LNCaP clone FGC (cell line): Measurements from ENCODE around the gene KCNN3.
A peak's percentile ranks its signal among the peaks of the same experiment; 100 is the strongest.

ENCODE experiments used
- DNase-seq: peaks from one replicate; pipeline ENCODE4 v3.0.0-alpha.2; 2011; ENCODE audit warnings: low read depth
- H3K4me3 ChIP-seq: 2 replicates; pipeline ENCODE4 v1.5.1; 2011; ENCODE audit warnings: mild to moderate bottlenecking, low read depth, low read length, control low read depth
- CTCF ChIP-seq: IDR thresholded peaks from 2 replicates; pipeline ENCODE4 v1.5.1; 2012; ENCODE audit warnings: mild to moderate bottlenecking; ENCODE audit not compliant: control insufficient read depth, insufficient read depth; ENCODE audit errors: extremely low read depth

Gene KCNN3

GRCh38 chr1:154666051-154666790, 203.9 kb downstream of the KCNN3 start:
- no peak for DNase-seq

DNA sequence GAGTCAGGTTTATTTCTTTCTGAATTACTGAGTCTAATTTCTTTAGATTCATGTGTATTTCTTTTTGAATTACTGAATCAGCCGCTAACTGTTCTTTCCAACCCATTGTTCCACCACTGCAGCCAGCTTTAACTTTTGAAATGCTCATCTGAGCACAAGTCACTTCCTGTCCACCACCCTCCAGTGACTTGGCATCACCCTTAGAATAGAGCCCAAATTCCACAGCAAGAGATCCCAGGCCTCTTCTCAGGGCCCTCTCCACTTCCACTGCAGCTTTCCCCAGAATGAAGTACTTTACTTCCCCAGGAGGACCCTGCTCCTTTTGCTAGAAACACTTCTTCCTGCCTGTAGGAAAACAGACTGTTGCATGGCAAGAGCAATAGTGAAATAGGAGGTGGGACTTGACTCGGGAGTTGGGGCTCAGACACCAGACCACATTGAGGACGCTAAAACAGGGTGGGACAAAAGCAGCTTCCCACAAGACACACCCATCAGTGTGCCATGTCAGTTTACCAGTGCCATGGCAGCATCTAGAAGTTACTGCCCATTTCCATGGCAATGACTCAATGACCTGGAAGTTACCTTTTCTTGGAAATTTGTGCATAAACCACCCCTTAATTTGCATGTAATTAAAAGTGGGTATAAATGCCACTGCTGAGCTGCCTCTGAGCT, 205.6 kb downstream of the KCNN3 start:
- DNase-seq: no peak
- no peak for TF ChIP-seq CTCF
- no peak overlapping the region for H3K4me3 ChIP-seq

More at GRCh38 chr1:154666051-154666790, 203.9 kb downstream of the KCNN3 start:
- no peak overlapping the region for H3K4me3 ChIP-seq
- no peak for TF ChIP-seq CTCF

DNA sequence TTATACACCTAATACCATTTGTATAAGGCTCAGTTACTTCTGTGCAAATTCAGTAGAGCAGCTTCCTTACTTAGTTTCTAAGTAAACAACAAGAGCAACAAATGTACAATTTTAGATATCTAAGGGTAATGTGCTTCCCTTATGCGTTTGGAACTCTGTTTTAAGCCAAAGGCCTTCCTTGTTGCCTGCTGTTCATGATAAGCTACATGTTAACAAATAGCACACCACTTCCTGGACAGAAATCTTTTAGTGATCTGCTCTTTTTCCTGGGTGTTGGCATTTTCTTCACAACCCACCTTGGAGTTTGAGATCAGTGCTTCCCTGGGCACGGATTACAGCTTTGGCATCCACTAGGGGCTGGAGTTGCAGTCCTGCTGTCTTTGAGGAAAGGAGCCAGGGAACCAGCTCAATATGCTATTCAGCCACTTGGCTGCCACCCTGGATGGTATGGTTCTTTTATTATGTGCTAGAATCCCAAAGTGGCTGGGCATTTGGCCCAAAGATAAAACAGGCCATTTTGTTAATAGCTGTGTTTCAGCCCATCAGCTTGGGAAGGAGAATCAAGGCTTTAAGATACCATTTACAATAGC, 206.5 kb downstream of the KCNN3 start:
- no peak for TF ChIP-seq CTCF
- peak; percentile 41 for DNase-seq

DNA sequence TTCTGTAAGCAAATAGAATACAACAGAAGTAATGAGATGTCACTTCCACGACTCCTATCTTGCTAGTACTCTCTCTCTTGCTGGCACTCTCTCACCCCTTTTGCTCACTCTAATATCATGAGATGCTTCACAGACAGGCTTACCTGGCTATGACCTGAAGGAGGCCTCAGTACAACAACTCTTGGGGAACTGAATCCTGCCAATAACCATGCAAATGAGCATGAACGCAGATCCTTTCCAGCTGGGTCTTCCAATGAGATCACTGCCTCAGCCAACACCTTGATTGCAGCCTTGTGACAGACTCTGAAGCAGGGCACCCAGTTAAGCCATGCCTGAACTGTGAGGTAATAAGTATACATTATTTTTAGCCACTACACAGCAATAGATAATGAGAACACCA, 209.0 kb downstream of the KCNN3 start:
- no peak for DNase-seq
- H3K4me3 ChIP-seq: no peak overlapping the region
- no peak for TF ChIP-seq CTCF

More for the DNA sequence above, 206.5 kb downstream of the KCNN3 start:
- no peak overlapping the region for H3K4me3 ChIP-seq

GRCh38 chr1:154659823-154660592, 210.1 kb downstream of the KCNN3 start:
- no peak for TF ChIP-seq CTCF
- H3K4me3 ChIP-seq: no peak overlapping the region
- no peak for DNase-seq

GRCh38 chr1:154657556-154657955, 212.5 kb downstream of the KCNN3 start:
- no peak for DNase-seq
- no peak overlapping the region for H3K4me3 ChIP-seq
- no peak for TF ChIP-seq CTCF
